Activated gamma-delta T cell treated with Interleukin-2 at 50 U/mL for 16 hours (primary cell): ENCODE results near the gene ATRNL1.
"Not testable (repeated sequence)": the region's sequence is repeated elsewhere in the genome, so short reads cannot be mapped to it uniquely, and the experiment has no call there.

ENCODE experiments used
- DNase-seq: peaks from one replicate; pipeline ENCODE4 v3.0.0-alpha.2; 2020

The ATRNL1 gene

DNA sequence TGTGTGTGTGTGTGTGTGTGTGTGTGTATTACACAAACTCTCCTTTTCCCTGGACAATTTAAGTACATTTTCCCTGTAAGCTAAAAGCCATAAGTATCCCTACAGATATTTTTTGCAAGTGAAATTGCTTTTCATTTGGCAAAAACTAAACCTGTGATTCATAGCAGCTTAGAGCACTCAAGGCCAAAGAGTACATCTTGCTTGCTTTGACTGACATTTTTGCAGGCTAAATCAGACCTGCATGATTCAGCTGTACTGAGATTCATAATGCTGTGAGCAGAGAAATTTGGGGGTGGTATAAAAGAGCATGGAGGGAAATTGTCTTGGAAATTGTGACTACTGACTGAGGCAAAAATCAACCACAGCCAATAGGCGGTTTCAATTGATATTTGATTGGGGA lies 679.4 kb downstream of the ATRNL1 start:
- no peak for DNase-seq

- DNase-seq: no peak
These were observed 680.7 kb downstream of the ATRNL1 start for GRCh38 chr10:115773832-115774231.

DNA sequence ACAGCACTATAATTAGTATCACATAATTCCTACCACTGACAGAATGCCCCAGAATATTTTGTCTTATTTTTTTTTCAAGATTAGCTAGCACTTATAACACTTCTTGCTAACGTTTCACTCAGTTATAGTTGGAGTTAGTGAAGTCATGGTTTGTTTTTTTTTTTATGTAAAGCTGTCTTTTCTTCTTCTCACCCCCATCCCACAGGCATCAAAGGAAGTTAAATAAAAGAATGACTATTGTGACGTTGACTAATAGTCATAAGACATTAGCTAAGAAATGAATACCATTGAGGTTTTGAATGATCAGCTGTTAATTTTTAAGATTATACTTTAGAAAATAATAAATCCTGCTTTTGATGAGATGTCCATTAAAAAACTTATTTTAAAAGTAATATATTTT lies 681.6 kb downstream of the ATRNL1 start:
- no peak for DNase-seq

DNA sequence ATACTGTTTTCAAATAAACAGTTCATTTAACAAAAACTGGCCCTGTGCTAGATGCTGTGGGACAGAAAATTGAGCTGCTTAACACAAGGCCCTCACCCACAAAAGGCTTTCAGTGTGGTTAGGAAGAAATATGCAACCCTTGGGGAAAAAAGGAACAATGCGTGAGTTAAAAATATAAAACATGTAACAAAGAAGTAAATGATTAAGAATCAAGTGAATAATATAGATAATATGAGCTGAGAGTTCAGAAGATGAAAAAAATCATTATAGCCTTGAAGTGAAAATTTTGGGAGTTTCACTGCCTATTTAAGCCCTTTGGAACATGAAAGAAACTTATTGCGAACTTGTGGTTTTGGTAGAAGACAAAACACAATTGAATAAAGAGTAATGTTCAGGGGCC lies 684.5 kb downstream of the ATRNL1 start:
- no peak for DNase-seq

DNA sequence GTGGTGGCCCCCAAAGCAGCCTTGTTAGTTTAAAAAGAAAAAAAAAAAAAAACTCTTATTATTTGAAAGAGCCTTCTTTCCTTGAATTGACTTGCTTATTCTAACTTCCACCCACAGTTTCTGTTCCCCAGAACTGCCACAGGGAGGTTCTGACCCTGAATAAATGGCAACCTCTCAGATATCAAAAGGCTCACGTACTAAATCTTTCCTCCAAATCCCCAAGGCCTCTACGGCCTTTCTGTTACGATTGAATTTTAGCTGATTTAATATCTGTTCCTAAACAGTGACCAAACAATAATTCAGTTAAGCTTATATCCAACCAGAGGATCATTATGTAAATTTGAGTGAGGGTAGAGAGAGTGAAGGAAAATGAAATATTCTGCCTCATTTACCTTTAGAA lies 697.1 kb downstream of the ATRNL1 start:
- no peak for DNase-seq

- DNase-seq: no peak
These were observed 702.8 kb downstream of the ATRNL1 start for GRCh38 chr10:115795964-115796363.

DNA sequence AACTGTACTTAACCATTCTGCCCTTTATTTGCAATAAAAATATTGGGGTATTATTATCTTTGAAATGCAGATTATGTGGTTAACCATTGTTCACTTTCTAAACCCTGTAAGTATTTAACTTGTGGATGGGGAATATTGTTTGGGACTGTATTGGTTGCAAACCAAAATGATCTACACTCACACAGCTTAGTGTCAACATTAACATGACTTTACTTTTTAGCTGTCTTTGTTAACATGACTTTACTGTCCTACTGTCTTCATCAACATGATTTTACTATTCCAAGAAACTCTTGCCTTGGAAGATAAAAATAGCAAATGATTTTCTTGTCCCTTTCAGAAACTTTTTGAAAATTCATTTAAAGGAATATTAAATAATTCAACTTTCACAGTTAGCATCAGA lies 708.3 kb downstream of the ATRNL1 start:
- no peak for DNase-seq

DNA sequence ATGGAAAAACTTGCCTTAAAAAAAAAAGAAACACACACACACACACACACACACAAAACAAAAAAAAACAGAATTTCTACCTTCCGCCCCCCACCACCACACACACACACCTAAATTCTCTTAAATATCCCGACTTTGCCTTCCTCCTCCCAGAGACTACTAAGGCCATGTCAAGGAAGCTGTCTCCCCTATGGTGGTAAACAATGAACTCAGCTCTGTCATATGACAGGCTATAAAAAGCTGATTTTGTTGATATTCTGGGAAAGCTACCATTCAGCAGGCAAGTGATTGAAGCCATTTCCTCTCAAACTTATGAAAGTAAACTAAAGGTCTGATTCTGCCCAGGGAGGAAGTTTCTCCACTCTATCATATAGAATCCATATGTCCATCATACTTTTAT lies 708.8 kb downstream of the ATRNL1 start:
- DNase-seq: no peak

- no peak for DNase-seq
These were observed 709.7 kb downstream of the ATRNL1 start for GRCh38 chr10:115802911-115803310.

DNA sequence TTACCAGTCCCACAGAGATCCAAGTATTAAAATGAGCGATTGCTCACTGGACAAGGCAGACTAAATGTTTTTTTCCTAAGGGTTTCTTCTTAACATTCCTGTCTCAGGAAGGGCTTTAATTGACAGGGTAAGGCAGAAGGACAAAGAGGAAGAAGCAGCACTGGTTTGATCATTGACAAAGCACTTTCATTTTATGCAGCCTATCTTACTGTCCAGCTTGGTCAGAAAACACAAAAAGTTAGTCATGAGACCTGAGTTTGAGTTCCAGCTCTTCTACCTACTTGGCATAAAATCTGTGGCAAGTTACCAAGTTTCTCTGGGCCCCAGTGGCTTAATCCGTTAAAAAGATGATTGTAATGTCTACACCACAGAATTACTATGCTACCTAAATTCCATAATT lies 721.4 kb downstream of the ATRNL1 start:
- no peak for DNase-seq

- DNase-seq: no peak
These were observed 724.8 kb downstream of the ATRNL1 start for GRCh38 chr10:115818012-115818411.

- no peak for DNase-seq
These were observed 733.2 kb downstream of the ATRNL1 start for GRCh38 chr10:115826396-115826795.

DNA sequence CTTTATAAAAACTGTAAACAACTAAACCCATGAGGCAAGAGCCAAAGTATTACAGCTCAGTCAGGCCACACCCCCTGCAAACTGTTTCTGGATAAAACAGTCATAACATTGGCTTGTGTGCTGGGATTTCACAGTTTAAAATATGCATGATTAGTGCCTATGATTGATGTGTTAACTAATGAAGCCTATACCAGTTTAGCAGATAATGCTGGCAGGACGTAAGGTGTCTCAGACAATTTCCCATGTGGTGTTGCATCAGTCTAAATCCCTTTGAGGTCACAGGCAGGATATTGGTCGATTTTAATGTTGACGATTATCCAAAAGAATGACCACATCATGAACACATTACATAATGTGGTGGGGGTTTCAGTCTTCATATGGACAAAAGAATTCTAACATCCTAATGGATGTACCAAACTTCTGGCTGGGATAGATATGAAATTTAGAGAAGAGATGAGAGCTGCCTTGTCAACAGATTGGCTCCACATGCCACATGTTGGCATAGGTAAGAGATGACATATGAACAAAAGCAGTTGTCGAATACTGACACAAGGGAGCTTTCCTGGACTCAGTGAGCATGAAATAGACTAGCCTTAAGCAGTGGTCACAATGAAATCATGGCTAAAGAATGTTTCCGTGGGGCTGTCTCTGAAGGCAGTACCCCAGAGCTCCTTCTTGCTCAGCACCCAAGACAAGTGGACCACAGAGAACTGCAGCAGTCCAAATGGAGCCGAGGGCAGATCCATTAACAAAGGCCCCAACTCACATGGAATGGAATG lies 734.3 kb downstream of the ATRNL1 start:
- no peak for DNase-seq

- not testable (repeated sequence) for DNase-seq
These were observed 735.0 kb downstream of the ATRNL1 start for GRCh38 chr10:115828182-115828581.

GRCh38 chr10:115829521-115830205 lies 736.5 kb downstream of the ATRNL1 start:
- no peak for DNase-seq

DNA sequence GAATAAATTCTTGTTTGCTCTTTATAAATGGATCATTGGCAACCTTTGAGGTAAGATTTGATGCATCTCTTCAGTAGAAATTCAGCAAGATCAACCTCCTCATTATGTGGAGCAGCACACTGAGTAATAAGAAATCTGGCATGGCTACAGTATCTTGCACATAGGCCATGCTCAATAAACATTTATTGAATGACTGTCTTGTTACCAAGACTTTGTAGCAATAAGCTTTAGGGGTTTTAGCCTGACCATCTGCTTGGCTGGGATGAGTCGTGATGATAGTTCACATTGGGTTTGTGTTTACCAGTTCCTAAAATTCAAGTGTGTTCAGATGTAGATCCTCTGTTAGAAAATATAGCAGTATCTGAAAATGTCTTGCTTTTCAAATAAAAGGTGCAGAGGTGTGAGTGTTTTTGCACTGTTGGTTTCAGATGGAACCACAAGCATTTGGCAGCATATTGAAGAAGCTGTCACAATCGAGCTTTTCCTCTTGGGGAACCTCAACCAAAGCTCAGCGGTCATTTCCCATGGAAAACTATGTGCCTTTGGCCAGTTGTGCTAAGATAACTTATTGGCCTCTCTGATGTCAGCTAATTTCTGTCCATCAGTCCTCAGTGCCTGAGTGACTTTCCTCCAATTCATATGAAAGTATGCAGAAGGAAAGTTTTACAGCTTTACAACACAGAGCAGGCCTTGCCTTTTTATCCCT lies 737.3 kb downstream of the ATRNL1 start:
- no peak for DNase-seq

- DNase-seq: no peak
These were observed 737.9 kb downstream of the ATRNL1 start for GRCh38 chr10:115831016-115831415.

DNA sequence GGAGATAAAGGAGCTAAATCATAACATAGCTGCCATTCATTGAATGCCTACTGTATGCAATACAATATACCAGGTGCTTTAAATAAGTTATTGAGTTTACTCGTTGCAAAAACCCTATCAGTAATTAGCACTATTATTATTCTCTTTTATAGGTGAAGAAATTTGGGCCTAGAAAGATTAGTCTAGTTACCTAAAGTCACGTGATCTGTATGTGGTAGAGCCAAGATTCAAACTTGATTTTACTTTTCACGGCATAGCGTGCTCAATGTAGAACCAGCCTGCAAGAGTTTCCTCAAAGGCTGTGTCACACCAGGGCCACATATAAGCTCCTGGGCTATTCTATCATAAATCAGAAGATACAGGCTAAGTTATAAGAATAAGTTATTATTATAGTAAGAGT lies 740.0 kb downstream of the ATRNL1 start:
- DNase-seq: no peak

DNA sequence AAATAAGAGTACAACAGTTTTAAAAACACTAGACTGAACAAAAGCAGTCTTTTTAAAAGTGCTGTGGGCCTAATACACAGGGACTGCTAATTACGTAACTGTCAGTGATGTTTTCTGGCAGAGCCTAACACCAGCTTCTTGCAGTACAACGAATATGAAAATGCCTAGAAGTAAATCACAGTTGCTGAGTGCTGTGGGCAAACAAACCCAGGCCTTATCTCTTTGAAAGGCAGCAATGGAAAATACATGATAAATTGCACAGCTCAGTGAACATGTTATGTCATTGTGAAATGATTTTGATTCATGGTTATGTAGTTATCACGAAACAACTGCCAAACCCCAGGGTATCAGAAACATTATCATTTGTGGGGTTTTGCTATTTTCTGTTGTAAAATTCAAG lies 751.4 kb downstream of the ATRNL1 start:
- DNase-seq: no peak

- no peak for DNase-seq
These were observed 752.8 kb downstream of the ATRNL1 start for GRCh38 chr10:115845921-115846320.

DNA sequence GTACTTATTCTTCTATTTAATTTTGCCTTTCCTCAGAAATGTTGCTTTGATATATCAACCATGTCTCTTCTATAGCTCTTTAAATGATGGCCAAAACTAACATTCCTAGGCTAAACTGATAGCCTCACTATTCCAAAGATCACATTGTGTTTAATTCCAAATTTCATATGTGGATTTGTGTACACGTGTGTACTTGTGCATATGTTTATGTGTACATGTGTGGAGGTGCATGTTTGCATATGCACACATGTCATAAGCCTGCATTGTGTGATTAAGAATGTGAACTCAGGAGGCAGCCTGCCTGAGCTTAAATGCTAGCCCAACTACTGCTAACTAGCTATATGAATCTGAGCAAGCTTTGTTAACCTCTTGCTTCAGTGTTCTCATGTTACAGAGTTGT lies 753.4 kb downstream of the ATRNL1 start:
- DNase-seq: no peak

DNA sequence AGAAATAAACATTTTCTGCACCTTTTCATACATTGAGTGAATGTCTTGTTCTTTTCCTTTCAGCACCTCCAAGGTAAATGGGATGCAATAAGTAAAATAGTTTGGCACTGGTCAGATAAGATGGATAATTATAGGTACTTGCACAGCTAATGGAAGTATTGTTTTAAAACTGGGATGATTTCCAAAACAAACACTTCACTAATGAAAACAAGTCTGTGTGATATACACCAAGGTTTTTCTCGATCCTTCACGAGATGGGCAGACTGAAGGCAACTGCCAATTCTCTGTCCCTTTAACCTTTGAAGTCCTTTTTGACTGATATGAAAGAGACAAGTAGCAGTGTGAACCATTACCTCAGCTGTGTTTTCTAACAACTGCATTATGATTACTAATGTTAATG lies 756.0 kb downstream of the ATRNL1 start:
- DNase-seq: no peak

DNA sequence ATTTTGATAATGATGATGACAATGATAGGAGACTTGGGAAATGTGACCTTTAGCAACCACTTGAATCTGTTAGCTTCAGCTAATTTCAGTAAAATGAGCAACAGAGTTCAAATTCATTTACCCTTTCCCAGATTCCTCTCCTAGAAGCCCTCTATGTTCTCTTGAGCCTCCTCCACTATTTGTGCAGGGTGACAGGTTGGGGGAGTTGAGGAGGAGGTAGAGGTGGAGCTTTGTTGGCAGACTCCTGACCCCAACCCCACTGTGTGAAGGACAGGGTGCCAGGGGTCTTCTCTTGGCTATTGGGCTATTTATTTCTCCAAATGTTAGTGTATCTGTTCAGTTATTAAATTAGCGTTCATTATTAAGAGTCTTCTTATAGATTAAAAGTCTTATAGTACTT lies 757.5 kb downstream of the ATRNL1 start:
- DNase-seq: no peak

- DNase-seq: no peak
These were observed 758.5 kb downstream of the ATRNL1 start for GRCh38 chr10:115851695-115852094.
